ENCODE results near the gene SNCB.

DNA sequence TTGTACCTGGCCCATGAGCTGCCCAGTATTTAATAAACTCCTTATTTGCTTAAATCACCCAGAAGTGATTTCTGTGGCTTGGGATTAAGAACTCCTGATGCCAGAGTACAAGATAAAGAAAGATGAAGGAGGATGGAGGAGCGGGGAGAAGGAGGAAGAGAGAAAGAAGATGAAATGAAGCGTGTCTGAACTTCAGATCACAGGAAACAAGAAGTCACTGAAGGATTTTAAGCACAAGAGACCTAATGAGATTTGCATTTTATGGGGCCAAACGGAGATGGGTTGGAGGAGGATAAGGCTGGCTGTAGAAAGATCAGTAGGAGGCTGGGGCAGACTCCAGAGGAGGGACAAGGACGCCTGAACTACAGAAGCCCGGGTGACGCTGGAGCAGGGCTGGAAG, 3.3 kb upstream of the SNCB start:
- TF ChIP-seq CEBPB (IDR thresholded peaks at IDR 0.05), result no peak
- no peak for TF ChIP-seq RAD21 (IDR thresholded peaks at IDR 0.05; ENCODE audit: low read depth)
- TF ChIP-seq, protein P1, sequence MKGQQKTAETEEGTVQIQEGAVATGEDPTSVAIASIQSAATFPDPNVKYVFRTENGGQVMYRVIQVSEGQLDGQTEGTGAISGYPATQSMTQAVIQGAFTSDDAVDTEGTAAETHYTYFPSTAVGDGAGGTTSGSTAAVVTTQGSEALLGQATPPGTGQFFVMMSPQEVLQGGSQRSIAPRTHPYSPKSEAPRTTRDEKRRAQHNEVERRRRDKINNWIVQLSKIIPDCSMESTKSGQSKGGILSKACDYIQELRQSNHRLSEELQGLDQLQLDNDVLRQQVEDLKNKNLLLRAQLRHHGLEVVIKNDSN (IDR thresholded peaks at IDR 0.05), result no peak
- no peak for TF ChIP-seq TCF12 (IDR thresholded peaks at IDR 0.05; ENCODE audit: low read depth)
- no peak for TF ChIP-seq TAF1 (IDR thresholded peaks at IDR 0.05; ENCODE audit: low read depth)
- TF ChIP-seq CREB1 (IDR thresholded peaks at IDR 0.05; ENCODE audit: low read depth), result no peak
- no peak for TF ChIP-seq EP300 (IDR thresholded peaks at IDR 0.05; ENCODE audit: borderline replicate concordance)
- TF ChIP-seq, protein P2, sequence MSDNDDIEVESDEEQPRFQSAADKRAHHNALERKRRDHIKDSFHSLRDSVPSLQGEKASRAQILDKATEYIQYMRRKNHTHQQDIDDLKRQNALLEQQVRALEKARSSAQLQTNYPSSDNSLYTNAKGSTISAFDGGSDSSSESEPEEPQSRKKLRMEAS (IDR thresholded peaks at IDR 0.05), result no peak
- TF ChIP-seq EGR1 (IDR thresholded peaks at IDR 0.05), result no peak
- TF ChIP-seq YY1 (IDR thresholded peaks at IDR 0.05; ENCODE audit: low read depth), result no peak
